ENCODE data around the gene PRKN. TPM values are rescaled to one million over a fixed set of nuclear protein-coding genes. Genes with fewer than 3 reads are reported as not detected.

PRKN gene
- total and polyA plus RNA-seq, 2 experiments from 2014 or later = 2.3 to 3.9 TPM

DNA sequence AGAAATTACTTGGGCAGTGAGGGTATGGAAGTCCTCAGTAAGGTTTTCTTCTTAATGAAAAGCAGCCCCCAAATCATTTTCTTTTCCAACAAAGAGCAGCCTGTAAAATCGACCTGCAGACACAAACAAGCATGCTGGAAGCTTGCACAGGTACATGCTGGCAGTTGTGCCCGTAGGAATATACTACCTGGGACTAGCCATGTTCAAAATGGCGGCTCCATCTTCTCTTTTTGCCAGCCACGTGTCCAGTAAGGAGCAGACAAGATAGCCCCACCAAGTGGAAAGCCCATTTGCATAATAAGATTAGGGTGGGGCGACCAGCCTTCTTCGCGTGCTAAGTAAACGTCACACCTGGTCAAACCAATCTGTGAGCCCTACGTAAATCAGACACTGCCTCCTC lies 1194.3 kb downstream of the PRKN start:
- H3K9me2 ChIP-seq (replicated peaks; ENCODE audit: insufficient read depth) = no peaks in the 10 kb centered on the region
- H2AFZ ChIP-seq = no peak overlapping the region
- 82% methylated on average over 9 of the region's 9 CpGs for WGBS (ENCODE audit: low lambda C conversion rate, missing lambda C conversion rate)
- H3K27me3 ChIP-seq = no peaks in the 10 kb centered on the region
- no peaks in the 10 kb centered on the region for H3K9me3 ChIP-seq (ENCODE audit: low read depth)
- H3K36me3 ChIP-seq (replicated peaks; ENCODE audit: insufficient read depth, low read depth) = no peaks in the 10 kb centered on the region
- H3K79me2 ChIP-seq = no peaks in the 10 kb centered on the region
- DNase-seq (ENCODE audit: low spot score) = no peak
- TF ChIP-seq CTCF (IDR thresholded peaks at IDR 0.05; ENCODE audit: poor library complexity) = no peak
- no peak for TF ChIP-seq EZH2phosphoT487 (IDR thresholded peaks at IDR 0.05; ENCODE audit: low read depth, severe bottlenecking, unreplicated experiment)
- no peak for TF ChIP-seq EZH2 (IDR thresholded peaks at IDR 0.05; ENCODE audit: borderline replicate concordance)
- no peaks in the 10 kb centered on the region for H3K4me1 ChIP-seq (ENCODE audit: insufficient read depth)
- H3K27ac ChIP-seq = no peak overlapping the region
- no peak overlapping the region for H3K4me3 ChIP-seq
- H4K20me1 ChIP-seq (ENCODE audit: insufficient read depth, poor library complexity, severe bottlenecking) = no peaks in the 10 kb centered on the region
- H3K4me2 ChIP-seq = no peak overlapping the region

DNA sequence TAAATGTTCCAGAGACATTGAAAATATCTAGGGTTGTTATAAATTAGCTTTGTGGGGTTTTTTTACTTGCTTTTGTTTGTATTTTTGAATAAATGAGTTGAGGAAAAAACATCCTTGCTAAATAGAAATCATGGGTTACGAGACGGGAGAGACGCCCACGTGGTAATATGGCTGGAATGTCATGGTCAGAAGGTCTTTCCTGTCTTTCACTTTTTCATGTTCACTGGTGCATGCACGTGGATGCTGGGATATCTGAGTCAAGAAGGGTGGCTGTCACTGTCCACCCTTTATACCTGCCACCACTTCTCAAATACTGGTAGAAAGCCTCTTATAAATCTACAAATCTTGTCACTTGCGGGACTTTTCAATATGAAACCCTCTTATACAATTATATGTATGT lies 1195.0 kb downstream of the PRKN start:
- TF ChIP-seq EZH2 (IDR thresholded peaks at IDR 0.05; ENCODE audit: borderline replicate concordance) (no peak), EZH2phosphoT487 (IDR thresholded peaks at IDR 0.05; ENCODE audit: low read depth, severe bottlenecking, unreplicated experiment) (no peak), CTCF (IDR thresholded peaks at IDR 0.05; ENCODE audit: poor library complexity) (no peak)
- H3K4me1 ChIP-seq (ENCODE audit: insufficient read depth) = no peaks in the 10 kb centered on the region
- no peaks in the 10 kb centered on the region for H3K9me2 ChIP-seq (replicated peaks; ENCODE audit: insufficient read depth)
- no peaks in the 10 kb centered on the region for H3K27me3 ChIP-seq
- H3K4me2 ChIP-seq = no peak overlapping the region
- H3K36me3 ChIP-seq (replicated peaks; ENCODE audit: insufficient read depth, low read depth) = no peaks in the 10 kb centered on the region
- H3K9me3 ChIP-seq (ENCODE audit: low read depth) = no peaks in the 10 kb centered on the region
- H3K79me2 ChIP-seq = no peaks in the 10 kb centered on the region
- 96% methylated on average over 6 of the region's 6 CpGs for WGBS (ENCODE audit: low lambda C conversion rate, missing lambda C conversion rate)
- no peak overlapping the region for H2AFZ ChIP-seq
- H3K27ac ChIP-seq = no peak overlapping the region
- no peak for DNase-seq (ENCODE audit: low spot score)
- H3K4me3 ChIP-seq = no peak overlapping the region
- H4K20me1 ChIP-seq (ENCODE audit: insufficient read depth, poor library complexity, severe bottlenecking) = no peaks in the 10 kb centered on the region

- Histone ChIP-seq H2AFZ (no peak overlapping the region), H3K4me1 (ENCODE audit: insufficient read depth) (no peaks in the 10 kb centered on the region), H3K27me3 (no peaks in the 10 kb centered on the region), H4K20me1 (ENCODE audit: insufficient read depth, poor library complexity, severe bottlenecking) (no peaks in the 10 kb centered on the region), H3K4me3 (no peak overlapping the region), H3K9me3 (ENCODE audit: low read depth) (no peaks in the 10 kb centered on the region), H3K27ac (no peak overlapping the region), H3K4me2 (no peak overlapping the region), H3K36me3 (replicated peaks; ENCODE audit: insufficient read depth, low read depth) (no peaks in the 10 kb centered on the region), H3K9me2 (replicated peaks; ENCODE audit: insufficient read depth) (no peaks in the 10 kb centered on the region), H3K79me2 (no peaks in the 10 kb centered on the region)
- no peak for DNase-seq (ENCODE audit: low spot score)
- TF ChIP-seq EZH2 (IDR thresholded peaks at IDR 0.05; ENCODE audit: borderline replicate concordance) (no peak), CTCF (IDR thresholded peaks at IDR 0.05; ENCODE audit: poor library complexity) (no peak), EZH2phosphoT487 (IDR thresholded peaks at IDR 0.05; ENCODE audit: low read depth, severe bottlenecking, unreplicated experiment) (no peak)
- 93% methylated on average over 1 of the region's 1 CpG for WGBS (ENCODE audit: low lambda C conversion rate, missing lambda C conversion rate)
Observed at GRCh38 chr6:161526794-161527193, 1200.8 kb downstream of the PRKN start.

DNA sequence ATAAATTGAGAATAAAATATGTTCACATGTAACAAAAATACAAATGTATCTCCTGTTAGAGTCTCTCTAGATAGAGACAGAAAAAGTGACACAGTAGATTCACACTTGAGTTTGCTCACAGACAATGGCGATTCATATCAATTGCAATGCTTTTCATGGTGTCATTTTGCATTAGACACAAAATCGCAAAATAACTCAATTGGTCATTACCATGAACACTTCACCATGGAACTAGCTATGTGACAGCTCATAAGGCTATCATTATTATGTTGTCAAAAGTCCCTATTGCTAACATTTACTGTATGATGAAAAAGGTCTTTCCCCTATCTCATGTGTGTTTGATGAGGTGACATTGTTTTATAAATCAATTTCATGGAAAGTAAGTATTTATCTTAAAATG lies 1204.2 kb downstream of the PRKN start:
- Histone ChIP-seq H3K9me2 (replicated peaks; ENCODE audit: insufficient read depth) (no peaks in the 10 kb centered on the region), H3K79me2 (no peaks in the 10 kb centered on the region), H3K9me3 (ENCODE audit: low read depth) (no peaks in the 10 kb centered on the region), H3K27me3 (no peaks in the 10 kb centered on the region), H3K4me2 (no peak overlapping the region), H3K4me3 (no peak overlapping the region), H3K4me1 (ENCODE audit: insufficient read depth) (no peaks in the 10 kb centered on the region), H2AFZ (no peak overlapping the region), H4K20me1 (ENCODE audit: insufficient read depth, poor library complexity, severe bottlenecking) (no peaks in the 10 kb centered on the region), H3K36me3 (replicated peaks; ENCODE audit: insufficient read depth, low read depth) (no peaks in the 10 kb centered on the region), H3K27ac (no peak overlapping the region)
- DNase-seq (ENCODE audit: low spot score) = no peak
- 84% methylated on average over 2 of the region's 2 CpGs for WGBS (ENCODE audit: low lambda C conversion rate, missing lambda C conversion rate)
- TF ChIP-seq EZH2phosphoT487 (IDR thresholded peaks at IDR 0.05; ENCODE audit: low read depth, severe bottlenecking, unreplicated experiment) = no peak
- TF ChIP-seq EZH2 (IDR thresholded peaks at IDR 0.05; ENCODE audit: borderline replicate concordance) = no peak
- TF ChIP-seq CTCF (IDR thresholded peaks at IDR 0.05; ENCODE audit: poor library complexity) = no peak
